H9 (cell line): ENCODE measurements around the gene CCR5. TPM values are rescaled to one million over a fixed set of nuclear protein-coding genes. Genes with fewer than 3 reads are reported as not detected.

Experiments used
- DNase-seq: peaks from one replicate; pipeline ENCODE4 v3.0.0-alpha.2; 2017
- H2AFZ ChIP-seq: one replicate; pipeline ENCODE4 v1.6.1; 2013; ENCODE audit warnings: mild to moderate bottlenecking, low read length, control low read depth, moderate library complexity
- H2AK5ac ChIP-seq: 2 replicates; pipeline ENCODE4 v1.6.1; 2013; ENCODE audit warnings: low read length, control low read depth, mixed read lengths; ENCODE audit not compliant: insufficient read length
- H2BK120ac ChIP-seq: one replicate; pipeline ENCODE4 v1.6.1; 2013; ENCODE audit warnings: low read depth, mild to moderate bottlenecking, low read length, control low read depth, inconsistent platforms; ENCODE audit not compliant: poor library complexity, severe bottlenecking
- H2BK12ac ChIP-seq: 2 replicates; pipeline ENCODE4 v1.6.1; 2013; ENCODE audit warnings: low read length, control low read depth, mixed read lengths, low read depth; ENCODE audit not compliant: insufficient read length
- H2BK15ac ChIP-seq: 2 replicates; pipeline ENCODE4 v1.6.1; 2013; ENCODE audit warnings: low read depth, low read length, control low read depth
- H2BK20ac ChIP-seq: one replicate; pipeline ENCODE4 v1.6.1; 2013; ENCODE audit warnings: low read depth, mild to moderate bottlenecking, low read length, control low read depth, inconsistent platforms; ENCODE audit not compliant: poor library complexity, severe bottlenecking
- H2BK5ac ChIP-seq: 2 replicates; pipeline ENCODE4 v1.6.1; 2013; ENCODE audit warnings: low read length, control low read depth, mixed read lengths; ENCODE audit not compliant: insufficient read length
- H3K14ac ChIP-seq: 2 replicates; pipeline ENCODE4 v1.6.1; 2013; ENCODE audit warnings: low read length, control low read depth; ENCODE audit not compliant: insufficient read depth
- H3K18ac ChIP-seq: 2 replicates; pipeline ENCODE4 v1.6.1; 2013; ENCODE audit warnings: low read depth, mild to moderate bottlenecking, mixed read lengths, low read length, control low read depth; ENCODE audit not compliant: insufficient read length
- H3K23ac ChIP-seq: 2 replicates; pipeline ENCODE4 v1.6.1; 2013; ENCODE audit warnings: low read length, control low read depth, mixed read lengths, low read depth; ENCODE audit not compliant: insufficient read length
- H3K23me2 ChIP-seq: 2 replicates; pipeline ENCODE4 v1.6.1; 2013; ENCODE audit warnings: low read depth, mild to moderate bottlenecking, mixed read lengths, low read length, control low read depth; ENCODE audit not compliant: insufficient read length, poor library complexity, severe bottlenecking
- H3K27ac ChIP-seq: 2 replicates; pipeline ENCODE4 v1.5.1; 2013; ENCODE audit warnings: low read length, control low read depth, mixed read lengths, low read depth; ENCODE audit not compliant: insufficient read length
- H3K27me3 ChIP-seq: 2 replicates; pipeline ENCODE4 v1.6.1; 2013; ENCODE audit warnings: low read length, control low read depth, inconsistent platforms; ENCODE audit not compliant: insufficient read depth
- H3K4ac ChIP-seq: 2 replicates; pipeline ENCODE4 v1.6.1; 2013; ENCODE audit warnings: low read depth, mild to moderate bottlenecking, control low read depth, inconsistent platforms, low read length, moderate library complexity
- H3K4me1 ChIP-seq: 2 replicates; pipeline ENCODE4 v1.6.1; 2013; ENCODE audit warnings: low read length, control low read depth, inconsistent platforms; ENCODE audit not compliant: insufficient read depth
- H3K4me2 ChIP-seq: 2 replicates; pipeline ENCODE4 v1.6.1; 2013; ENCODE audit warnings: low read length, control low read depth, mixed read lengths; ENCODE audit not compliant: insufficient read length, insufficient read depth
- H3K56ac ChIP-seq: 2 replicates; pipeline ENCODE4 v1.6.1; 2013; ENCODE audit warnings: low read depth, mild to moderate bottlenecking, mixed read lengths, low read length, control low read depth; ENCODE audit not compliant: insufficient read length
- H3K79me1 ChIP-seq: 2 replicates; pipeline ENCODE4 v1.6.1; 2013; ENCODE audit warnings: low read depth, mild to moderate bottlenecking, moderate library complexity, low read length, control low read depth, inconsistent platforms; ENCODE audit not compliant: insufficient read depth, poor library complexity, severe bottlenecking
- H3K79me2 ChIP-seq: 2 replicates; pipeline ENCODE4 v1.6.1; 2013; ENCODE audit warnings: low read length, control low read depth, inconsistent platforms; ENCODE audit not compliant: insufficient read depth
- H3K9ac ChIP-seq: 2 replicates; pipeline ENCODE4 v1.6.1; 2013; ENCODE audit warnings: low read length, control low read depth, mixed read lengths; ENCODE audit not compliant: insufficient read length; ENCODE audit errors: extremely low read depth
- H3K9me3 ChIP-seq: one replicate; pipeline ENCODE4 v1.6.1; 2013; ENCODE audit warnings: low read depth, low read length, inconsistent platforms; ENCODE audit not compliant: control insufficient read depth
- H3T11ph ChIP-seq: one replicate; pipeline ENCODE4 v1.6.1; 2013; ENCODE audit warnings: mild to moderate bottlenecking, low read length, control low read depth, inconsistent platforms
- H4K20me1 ChIP-seq: one replicate; pipeline ENCODE4 v1.6.1; 2013; ENCODE audit not compliant: control insufficient read depth, insufficient read length, insufficient read depth
- H4K5ac ChIP-seq: 2 replicates; pipeline ENCODE4 v1.6.1; 2013; ENCODE audit warnings: low read depth, mild to moderate bottlenecking, mixed read lengths, low read length, control low read depth; ENCODE audit not compliant: insufficient read length
- H4K8ac ChIP-seq: replicated peaks from 2 replicates; pipeline ENCODE4 v1.6.1; 2013; ENCODE audit warnings: low read length, control low read depth, mixed read lengths, low read depth; ENCODE audit not compliant: insufficient read length
- H4K91ac ChIP-seq: 2 replicates; pipeline ENCODE4 v1.6.1; 2013; ENCODE audit warnings: low read depth, mild to moderate bottlenecking, moderate library complexity, mixed read lengths, low read length, control low read depth; ENCODE audit not compliant: insufficient read length
- H3K27ac Mint-ChIP-seq, 3 experiments: 2 replicates in 2 of 3; 3 replicates in 1 of 3; pipeline ENCODE4 v1.8.0; 2020 to 2021; ENCODE audit warnings: mixed read lengths in 3 of 3, mild to moderate bottlenecking in 1 of 3, moderate library complexity in 1 of 3
- H3K27me3 Mint-ChIP-seq: 2 replicates; pipeline ENCODE4 v1.8.0; 2021; ENCODE audit warnings: low read depth, mild to moderate bottlenecking, moderate library complexity, mixed read lengths
- H3K36me3 Mint-ChIP-seq, 3 experiments: 2 replicates in 2 of 3; 3 replicates in 1 of 3; pipeline ENCODE4 v1.8.0; 2020 to 2021; ENCODE audit warnings: low read depth in 3 of 3, mixed read lengths in 3 of 3; ENCODE audit not compliant: insufficient read depth in 1 of 3
- H3K4me1 Mint-ChIP-seq, 2 experiments: 2 replicates each; pipeline ENCODE4 v1.8.0; 2020; ENCODE audit warnings: mixed read lengths in 2 of 2
- H3K4me3 Mint-ChIP-seq, 2 experiments: 2 replicates in 1 of 2; 3 replicates in 1 of 2; pipeline ENCODE4 v1.8.0; 2020 to 2021; ENCODE audit warnings: mild to moderate bottlenecking in 2 of 2, mixed read lengths in 2 of 2, moderate library complexity in 1 of 2
- H3K9me3 Mint-ChIP-seq, 2 experiments: 2 replicates in 1 of 2; 3 replicates in 1 of 2; pipeline ENCODE4 v1.8.0; 2020; ENCODE audit warnings: mild to moderate bottlenecking in 2 of 2, mixed read lengths in 2 of 2, moderate library complexity in 1 of 2
- CTCF ChIP-seq: fragments of 200-600 bp; sonication (generic); conservative IDR thresholded peaks from 3 replicates; pipeline ENCODE4 v1.8.0; 2021; ENCODE audit warnings: antibody characterized with exemption, mild to moderate bottlenecking
- WGBS: extraction: QIAGEN DNeasy Blood & Tissue Kit; methylation state at CpG from one replicate; pipeline ENCODE4 v1.1.7; 2013; ENCODE audit warnings: missing lambda C conversion rate, low lambda C conversion rate, mixed read lengths; ENCODE audit not compliant: insufficient read length; ENCODE audit errors: extremely low coverage; 5-methylcytosine and 5-hydroxymethylcytosine counted together
- total RNA-seq: library from RNA; stranded (reverse); gene quantifications from 2 replicates; pipeline ENCODE4 v1.2.1, GENCODE V29; 2021

CCR5 gene
- total RNA-seq, 1 experiment from 2014 or later: not detected

DNA sequence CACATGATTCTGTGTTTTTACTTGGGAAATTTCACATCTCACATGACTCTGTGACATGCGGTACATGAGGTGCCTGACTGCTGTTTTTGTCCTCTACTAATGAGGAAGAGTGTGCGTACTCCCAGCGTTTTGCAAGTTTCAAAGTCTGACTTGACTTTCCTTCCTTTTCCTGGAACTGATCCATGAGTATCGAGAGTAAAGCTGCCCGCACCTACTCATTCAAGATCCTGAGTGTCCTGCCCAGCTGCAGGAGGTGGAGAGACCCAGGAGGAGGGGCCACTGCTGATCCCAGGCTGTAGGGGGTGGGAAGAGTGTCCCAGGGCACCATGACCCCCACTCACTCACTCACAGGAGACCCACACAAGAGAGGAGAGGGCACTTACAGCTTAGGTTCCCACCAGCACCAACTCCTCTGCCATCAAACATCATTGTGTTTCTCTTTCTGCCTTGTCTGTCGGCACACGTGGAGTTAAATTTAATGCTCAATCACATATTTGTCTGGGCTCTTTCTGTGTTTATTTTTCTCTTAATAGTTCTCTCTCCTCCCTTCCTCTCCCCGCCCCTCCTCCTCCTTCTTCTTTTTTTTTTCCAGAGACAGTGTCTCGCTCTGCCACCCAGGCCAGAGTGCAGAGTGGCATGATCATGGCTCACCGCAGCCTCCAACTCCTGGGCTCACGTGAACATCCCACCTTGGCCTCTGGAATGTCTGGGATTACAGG, 34.7 kb downstream of the CCR5 start:
- H3K9ac ChIP-seq: no peak overlapping the region
- no peaks in the 10 kb centered on the region for H3K23me2 ChIP-seq
- H3K4ac ChIP-seq: no peak overlapping the region
- no peak for TF ChIP-seq CTCF
- no peak overlapping the region for H3K4me3 Mint-ChIP-seq
- H2BK12ac ChIP-seq: no peak overlapping the region
- H4K5ac ChIP-seq: no peak overlapping the region
- no peaks in the 10 kb centered on the region for H3K27me3 ChIP-seq
- no CpG with 5 or more reads among the region's 11 CpGs for WGBS
- no peak overlapping the region for H4K91ac ChIP-seq
- peaks cover 4% of the 10 kb centered on the region for H3K27me3 Mint-ChIP-seq
- no peak overlapping the region for H3K56ac ChIP-seq
- H3K23ac ChIP-seq: no peak overlapping the region
- H2BK20ac ChIP-seq: no peak overlapping the region
- H2AFZ ChIP-seq: no peak overlapping the region
- no peak overlapping the region for H2AK5ac ChIP-seq
- H3K9me3 ChIP-seq: no peaks in the 10 kb centered on the region
- H4K20me1 ChIP-seq: no peaks in the 10 kb centered on the region
- H3K79me1 ChIP-seq: no peaks in the 10 kb centered on the region
- no peak for DNase-seq
- no peak overlapping the region for H3K18ac ChIP-seq
- H3K4me2 ChIP-seq: no peak overlapping the region
- no peak overlapping the region for H2BK5ac ChIP-seq
- H3K4me1 ChIP-seq: no peaks in the 10 kb centered on the region
- no peak overlapping the region for H2BK120ac ChIP-seq
- H3K9me3 Mint-ChIP-seq: no peaks in the 10 kb centered on the region
- H3K4me1 Mint-ChIP-seq: peaks cover 0 to 2% of the 10 kb centered on the region in 2 experiments; a peak in 1 of 4 replicates
- H3K27ac ChIP-seq: no peak overlapping the region
- H3T11ph ChIP-seq: no peak overlapping the region
- no peak overlapping the region; the same call in 1 of the 2 replicates for H3K14ac ChIP-seq
- H3K36me3 Mint-ChIP-seq: no peaks in the 10 kb centered on the region
- no peaks in the 10 kb centered on the region for H3K79me2 ChIP-seq
- no peak overlapping the region for H4K8ac ChIP-seq
- no peak overlapping the region for H2BK15ac ChIP-seq
- H3K27ac Mint-ChIP-seq: no peak overlapping the region
